ENCODE results near the gene TAF11L2.

GRCh38 chr5:17477043-17477442 is 21.0 kb upstream of the TAF11L2 start:
- TF ChIP-seq CTCF (IDR thresholded peaks at IDR 0.05; ENCODE audit: insufficient read depth, low read length) (no peak), GABPA (IDR thresholded peaks at IDR 0.05; ENCODE audit: low read depth) (no peak), REST (IDR thresholded peaks at IDR 0.05; ENCODE audit: insufficient replicate concordance, low read depth) (no peak), POLR2AphosphoS5 (IDR thresholded peaks at IDR 0.05; ENCODE audit: low read depth) (no peak), SPI1 (IDR thresholded peaks at IDR 0.05; ENCODE audit: borderline replicate concordance, low read depth) (no peak)
